NCI-H345 treated with DMSO at 0.1 percent for 48 hours (cell line): ENCODE results near the gene GALNT12.

Experiments
- DNase-seq: peaks from one replicate; lab custom pipeline; 2025; ENCODE audit not compliant: unreplicated experiment; lab: John Stamatoyannopoulos, UW

GALNT12 gene

GRCh38 chr9:98899408-98900056, 92.1 kb downstream of the GALNT12 start:
- DNase-seq = no peak
